ENCODE results near the gene ZNF738. TPM values are rescaled to one million over a fixed set of nuclear protein-coding genes. Genes with fewer than 3 reads are reported as not detected.

The ZNF738 gene
- total RNA-seq, 2 donors from 2014 or later = 44.9 to 62.4 TPM

GRCh38 chr19:21402303-21402985, 43.6 kb downstream of the ZNF738 start:
- H3K9me3 Mint-ChIP-seq = peaks cover 2% of the 10 kb centered on the region
- 78 to 100% methylated on average over 1 of the region's 1 CpG for WGBS, 2 experiments (ENCODE audit: insufficient coverage in 1 of 2, insufficient read length in 1 of 2)
- no peak overlapping the region for H3K27ac Mint-ChIP-seq
- H3K36me3 ChIP-seq (ENCODE audit: control insufficient read depth, insufficient read depth, low read length) = peaks cover 68% of the 10 kb centered on the region
- no peak overlapping the region for H3K27ac ChIP-seq (ENCODE audit: low read depth, low read length)
- no peak overlapping the region for H3K4me3 Mint-ChIP-seq
- peaks cover 13% of the 10 kb centered on the region for H3K4me1 Mint-ChIP-seq
- H3K36me3 Mint-ChIP-seq (ENCODE audit: low read depth) = peaks cover 48% of the 10 kb centered on the region
- peaks cover 24% of the 10 kb centered on the region for H3K9me3 ChIP-seq (ENCODE audit: control insufficient read depth, low read length)
- H3K27me3 Mint-ChIP-seq (ENCODE audit: insufficient read depth) = no peaks in the 10 kb centered on the region
- peaks cover 8% of the 10 kb centered on the region for H3K4me1 ChIP-seq (ENCODE audit: control insufficient read depth, insufficient read depth, low read length)
- peak overlapping the region; percentile 18 for H3K4me3 ChIP-seq (ENCODE audit: low read length)
- TF ChIP-seq CTCF (conservative IDR thresholded peaks at IDR 0.05) = no peak
- DNase-seq = no peak
- no peaks in the 10 kb centered on the region for H3K27me3 ChIP-seq (ENCODE audit: control insufficient read depth, insufficient read depth, low read length, poor library complexity, severe bottlenecking)
- H3K9ac ChIP-seq (ENCODE audit: extremely low read depth, low read length, poor library complexity, severe bottlenecking) = no peak overlapping the region

DNA sequence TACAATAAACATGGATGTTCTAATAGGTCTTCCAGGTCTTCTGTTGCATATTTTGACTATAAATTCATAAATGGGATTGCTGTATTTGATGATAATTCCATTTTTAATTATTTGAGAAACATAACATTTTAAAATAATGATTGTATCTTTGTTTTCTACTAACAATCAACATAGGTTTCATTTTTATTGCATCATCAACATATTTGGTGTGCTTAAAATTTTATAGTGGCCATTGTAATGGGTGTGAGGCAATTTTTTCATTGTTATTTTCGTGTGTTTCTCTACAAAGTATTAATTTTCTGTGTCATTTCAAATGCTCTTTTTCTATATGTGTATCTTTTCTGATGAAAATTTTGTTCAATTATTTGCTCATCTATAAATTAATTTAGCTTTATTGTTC, 51.4 kb downstream of the ZNF738 start:
- Mint-ChIP-seq H3K36me3 (ENCODE audit: low read depth) (peaks cover 83% of the 10 kb centered on the region), H3K9me3 (peaks cover 42% of the 10 kb centered on the region)
- H3K27me3 ChIP-seq (ENCODE audit: control insufficient read depth, insufficient read depth, low read length, poor library complexity, severe bottlenecking) = no peaks in the 10 kb centered on the region

DNA sequence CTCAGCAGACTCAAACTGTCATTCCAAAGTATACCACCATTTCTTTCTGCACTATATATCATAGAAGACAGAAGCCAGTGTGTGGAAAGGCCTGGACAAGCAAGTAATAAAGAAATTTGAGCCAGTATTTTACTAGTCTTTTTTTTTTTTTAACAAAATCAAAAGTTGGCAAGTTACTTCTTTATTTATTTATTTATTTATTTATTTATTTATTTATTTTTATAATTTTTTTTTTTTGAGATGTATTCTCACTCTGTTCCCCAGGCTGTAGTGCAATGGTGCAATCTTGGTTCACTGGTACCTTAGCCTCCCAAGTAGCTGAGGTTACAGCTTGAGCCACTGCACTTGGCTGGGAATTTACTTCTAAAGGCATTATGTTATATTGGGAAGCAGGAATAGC, 63.4 kb downstream of the ZNF738 start:
- Mint-ChIP-seq H3K9me3 (peaks cover 88% of the 10 kb centered on the region), H3K4me1 (no peaks in the 10 kb centered on the region), H3K36me3 (ENCODE audit: low read depth) (peaks cover 79% of the 10 kb centered on the region), H3K27me3 (ENCODE audit: insufficient read depth) (no peaks in the 10 kb centered on the region), H3K4me3 (no peak overlapping the region), H3K27ac (no peak overlapping the region)
- H3K27me3 ChIP-seq (ENCODE audit: control insufficient read depth, insufficient read depth, low read length, poor library complexity, severe bottlenecking) = no peaks in the 10 kb centered on the region
- no peaks in the 10 kb centered on the region for H3K4me1 ChIP-seq (ENCODE audit: control insufficient read depth, insufficient read depth, low read length)
- peaks cover 28% of the 10 kb centered on the region for H3K36me3 ChIP-seq (ENCODE audit: control insufficient read depth, insufficient read depth, low read length)
- TF ChIP-seq CTCF (conservative IDR thresholded peaks at IDR 0.05) = no peak
- no peak overlapping the region for H3K27ac ChIP-seq (ENCODE audit: low read depth, low read length)
- DNase-seq = no peak
- peak overlapping the region; percentile 65 for H3K4me3 ChIP-seq (ENCODE audit: low read length)
- H3K9ac ChIP-seq (ENCODE audit: extremely low read depth, low read length, poor library complexity, severe bottlenecking) = no peak overlapping the region
- peaks cover 97% of the 10 kb centered on the region for H3K9me3 ChIP-seq (ENCODE audit: control insufficient read depth, low read length)

More for the DNA sequence above, 51.4 kb downstream of the ZNF738 start:
- Histone ChIP-seq H3K4me1 (ENCODE audit: control insufficient read depth, insufficient read depth, low read length) (no peaks in the 10 kb centered on the region), H3K4me3 (ENCODE audit: low read length) (no peak overlapping the region), H3K27ac (ENCODE audit: low read depth, low read length) (no peak overlapping the region), H3K9ac (ENCODE audit: extremely low read depth, low read length, poor library complexity, severe bottlenecking) (no peak overlapping the region), H3K36me3 (ENCODE audit: control insufficient read depth, insufficient read depth, low read length) (peaks cover 84% of the 10 kb centered on the region), H3K9me3 (ENCODE audit: control insufficient read depth, low read length) (peaks cover 73% of the 10 kb centered on the region)
- WGBS, 2 experiments (ENCODE audit: insufficient coverage in 1 of 2, insufficient read length in 1 of 2) = 100% methylated on average over 1 of the region's 1 CpG; no CpG with 5 or more reads in 1 of the 2 experiments
- DNase-seq = no peak
- no peak for TF ChIP-seq CTCF (conservative IDR thresholded peaks at IDR 0.05)
- H3K27ac Mint-ChIP-seq = no peak overlapping the region
- H3K27me3 Mint-ChIP-seq (ENCODE audit: insufficient read depth) = no peaks in the 10 kb centered on the region
- no peaks in the 10 kb centered on the region for H3K4me1 Mint-ChIP-seq
- H3K4me3 Mint-ChIP-seq = no peak overlapping the region
